HG02588 (cell line): ENCODE measurements around the gene WEE1.
"Not testable (repeated sequence)": the region's sequence is repeated elsewhere in the genome, so short reads cannot be mapped to it uniquely, and the experiment has no call there.

Experiments
- ATAC-seq: cut with Tn5 transposase; IDR thresholded peaks from one replicate; pipeline ENCODE4 v1.9.1; 2021; ENCODE audit warnings: mild to moderate bottlenecking, moderate library complexity; ENCODE audit not compliant: unreplicated experiment

Gene WEE1

DNA sequence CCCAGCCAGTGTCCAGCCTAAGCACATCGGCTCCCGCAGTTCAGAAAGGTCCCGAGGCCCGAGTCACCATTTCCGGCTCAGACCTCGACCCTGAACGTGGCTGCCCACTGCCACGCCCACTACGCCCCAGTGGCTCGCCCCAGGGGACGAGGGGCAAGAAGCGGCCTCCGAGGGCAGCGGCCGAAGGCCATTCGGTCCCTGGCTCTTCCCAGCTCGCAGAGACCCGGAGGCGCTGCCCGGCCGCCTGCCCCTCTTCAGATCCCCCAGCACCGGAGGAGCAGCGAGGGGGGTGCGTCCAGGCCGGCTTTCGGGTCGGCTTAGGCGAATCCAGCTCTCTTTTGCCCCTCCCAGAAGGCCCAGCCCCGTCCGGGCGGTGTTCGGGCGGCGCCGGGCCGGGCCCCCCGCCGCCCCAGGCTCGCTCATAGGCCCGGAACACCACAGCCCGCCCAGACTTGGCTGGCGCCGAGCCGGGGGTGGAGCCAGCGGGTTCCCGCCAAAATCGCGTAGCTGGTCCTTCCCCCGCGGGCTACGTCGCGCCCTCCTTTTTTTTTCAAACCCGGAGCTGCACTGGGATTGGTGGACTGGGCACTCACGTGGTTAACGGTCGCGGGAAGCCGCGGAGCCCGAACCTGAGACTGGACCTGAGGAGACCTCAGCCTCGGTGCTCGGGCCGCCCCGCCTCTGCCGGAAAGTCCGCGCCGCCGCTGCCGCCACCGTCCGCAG is at the start of gene WEE1:
WEE1 (plus strand) TSS at position 619 of the 723 bp plus-strand sequence. CDS start 264 bp downstream, outside the sequence.
- ATAC-seq = peak; percentile 80

GRCh38 chr11:9524001-9524400 is 49.5 kb upstream of the WEE1 start:
- no peak for ATAC-seq

DNA sequence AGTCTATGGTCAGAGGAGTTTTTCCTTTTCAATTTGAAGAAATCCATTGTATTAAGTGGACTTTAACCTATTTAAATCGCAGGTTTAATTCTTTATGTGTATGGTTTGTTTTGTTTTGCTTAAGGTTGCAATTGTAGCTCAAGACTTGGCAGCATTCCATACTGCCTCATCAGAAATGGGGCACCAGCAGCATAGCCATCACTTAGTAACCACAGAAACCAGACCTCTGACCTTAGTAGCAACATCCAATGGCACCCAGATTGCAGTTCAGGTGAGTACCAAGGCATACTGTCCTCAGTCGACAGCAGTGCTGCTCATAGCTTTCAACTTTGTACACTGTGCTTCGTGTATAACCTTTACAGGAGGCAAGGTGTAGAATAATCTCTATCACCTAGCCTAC is 48.4 kb upstream of the WEE1 start:
- no peak for ATAC-seq

- ATAC-seq = no peak
These were observed 45.9 kb upstream of the WEE1 start for GRCh38 chr11:9527481-9528135.

GRCh38 chr11:9528136-9528501 is 45.4 kb upstream of the WEE1 start:
- ATAC-seq = no peak

- ATAC-seq = no peak
These were observed 44.7 kb upstream of the WEE1 start for GRCh38 chr11:9528573-9529333.

DNA sequence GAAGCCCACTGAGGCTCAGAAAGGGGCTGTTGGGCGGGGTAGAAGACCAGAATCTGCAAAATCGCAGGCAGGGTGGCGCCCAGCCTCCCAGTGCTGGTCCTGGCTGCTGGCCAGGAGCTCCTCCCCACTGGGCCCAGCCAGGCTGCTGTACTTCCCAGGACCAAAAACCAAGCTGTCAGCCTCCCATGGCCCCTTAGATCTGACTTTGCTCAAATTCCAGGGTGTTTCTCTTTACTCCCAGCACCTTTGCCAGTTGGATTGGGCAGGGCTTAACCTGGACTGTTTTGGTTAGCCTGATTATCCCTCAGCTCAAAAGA is 44.2 kb upstream of the WEE1 start:
- ATAC-seq = no peak

- ATAC-seq = no peak
These were observed 43.3 kb upstream of the WEE1 start for GRCh38 chr11:9530020-9530621.

- no peak for ATAC-seq
These were observed 42.4 kb upstream of the WEE1 start for GRCh38 chr11:9530901-9531625.

GRCh38 chr11:9533058-9533457 is 40.4 kb upstream of the WEE1 start:
- no peak for ATAC-seq

GRCh38 chr11:9533736-9534473 is 39.6 kb upstream of the WEE1 start:
- ATAC-seq = no peak

- ATAC-seq = no peak
These were observed 38.2 kb upstream of the WEE1 start for GRCh38 chr11:9535189-9535781.

DNA sequence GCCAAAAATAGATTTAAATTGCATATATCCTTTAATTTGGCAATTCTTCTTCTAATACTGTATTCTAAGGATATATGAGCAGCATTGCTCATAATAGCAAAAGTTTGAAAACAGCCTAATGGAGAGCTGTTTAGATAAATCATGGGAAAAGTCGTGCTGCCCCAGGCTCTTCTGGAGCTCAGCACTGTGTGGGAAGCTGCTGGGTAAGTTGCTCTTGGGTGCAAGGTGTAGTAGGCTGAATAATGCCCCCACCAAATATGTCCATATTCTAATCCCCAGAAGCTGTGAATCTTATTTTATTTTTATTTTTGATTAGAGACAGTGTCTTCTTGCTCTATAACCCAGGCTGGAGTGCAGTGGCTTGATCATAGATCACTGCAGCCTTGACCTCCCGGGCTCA is 34.9 kb upstream of the WEE1 start:
- no peak for ATAC-seq

DNA sequence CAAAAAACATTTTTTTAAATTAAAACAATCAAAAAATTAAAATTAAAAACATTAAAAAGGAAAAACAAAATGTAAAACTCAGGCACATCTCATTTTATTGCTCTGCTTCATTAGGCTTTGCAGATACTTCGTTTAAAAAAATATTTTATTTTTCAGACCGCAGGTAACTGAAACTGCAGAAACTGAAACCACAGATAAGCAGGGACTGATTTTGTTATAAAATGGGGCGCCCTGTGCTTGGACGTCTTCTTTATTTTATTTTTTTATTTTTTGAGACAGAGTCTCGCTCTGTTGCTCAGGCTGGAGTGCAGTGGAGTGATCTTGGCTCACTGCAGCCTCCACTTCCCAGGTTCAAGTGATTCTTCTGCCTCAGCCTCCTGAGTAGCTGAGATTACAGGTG is 24.3 kb upstream of the WEE1 start:
- ATAC-seq = not testable (repeated sequence)

DNA sequence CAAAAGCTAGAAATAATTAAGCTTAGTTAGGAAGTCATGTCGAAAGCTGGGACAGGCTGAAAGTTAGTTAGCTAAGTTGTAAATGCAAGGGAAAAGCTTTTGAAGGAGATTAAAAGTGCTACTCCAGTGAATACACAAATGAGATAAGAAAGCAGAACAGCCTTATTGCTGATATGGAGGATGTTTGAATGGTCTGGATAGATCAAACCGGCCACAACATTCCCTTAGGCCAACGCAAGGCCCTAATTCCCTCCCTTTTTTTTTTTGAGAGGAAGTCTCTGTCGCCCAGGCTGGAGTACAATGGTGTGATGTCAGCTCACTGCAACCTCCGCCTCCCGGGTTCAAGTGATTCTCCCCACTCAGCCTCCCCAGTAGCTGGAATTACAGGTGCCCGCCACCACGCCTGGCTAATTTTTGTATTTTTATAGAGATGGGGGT is 23.3 kb upstream of the WEE1 start:
- no peak for ATAC-seq

DNA sequence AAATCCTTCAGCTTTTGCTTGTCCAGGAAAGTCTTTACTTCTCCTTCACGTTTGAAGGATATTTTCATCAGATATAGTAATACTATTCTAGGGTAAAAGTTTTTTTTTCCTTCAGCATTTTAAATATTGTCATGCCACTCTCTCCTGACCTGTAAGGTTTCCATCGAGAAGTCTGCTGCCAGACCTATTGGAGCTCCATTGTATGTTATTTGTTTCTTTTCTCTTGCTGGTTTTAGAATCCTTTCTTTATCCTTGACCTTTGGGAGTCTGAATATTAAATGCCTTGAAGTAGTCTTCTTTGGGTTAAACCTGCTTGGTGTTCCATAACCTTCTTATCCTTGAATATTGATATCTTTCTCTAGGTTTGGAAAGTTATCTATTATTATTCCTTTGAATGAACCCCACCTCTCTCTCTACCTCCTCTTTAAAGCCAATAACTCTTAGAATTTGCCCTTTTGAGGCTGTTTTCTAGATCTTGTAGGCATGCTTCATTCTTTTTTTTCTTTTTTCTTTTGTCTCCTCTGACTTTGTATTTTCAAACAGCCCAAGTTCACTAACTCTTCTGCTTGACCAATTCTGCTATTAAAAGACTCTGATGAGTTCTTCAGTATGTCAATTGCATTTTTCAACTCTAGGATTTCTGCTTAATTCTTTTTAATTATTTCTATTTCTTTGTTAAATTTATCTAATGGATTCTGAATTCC is 12.0 kb upstream of the WEE1 start:
- ATAC-seq = no peak

- no peak for ATAC-seq
These were observed 10.8 kb upstream of the WEE1 start for GRCh38 chr11:9562716-9563115.

DNA sequence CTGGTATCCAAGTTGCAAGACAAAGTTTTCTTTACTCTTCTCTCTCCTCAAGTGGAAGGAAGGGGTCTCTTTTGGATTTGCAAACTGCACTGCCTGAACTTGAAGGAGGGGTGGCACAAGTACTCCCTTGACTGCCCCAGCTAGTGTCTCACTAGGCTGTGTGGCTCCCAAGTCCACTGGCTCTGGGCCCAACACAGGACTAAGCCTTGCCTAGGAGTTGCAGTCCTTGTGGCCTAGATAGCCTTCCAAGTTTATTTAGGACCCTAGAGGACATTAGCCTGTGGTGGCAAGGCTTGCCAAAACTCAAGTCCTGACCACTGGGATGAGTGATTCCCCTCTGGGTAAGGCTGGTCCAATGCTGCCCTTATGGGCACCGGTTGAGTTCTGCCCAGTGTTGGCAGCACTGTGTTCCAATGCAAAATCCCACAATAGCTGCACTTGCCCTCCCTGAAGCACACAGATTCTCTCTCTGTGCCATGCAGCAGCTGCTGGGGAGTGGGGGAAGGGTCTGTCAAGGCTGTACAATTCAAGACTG is 10.2 kb upstream of the WEE1 start:
- no peak for ATAC-seq
